Subcutaneous abdominal adipose tissue (tissue), 5 donors: Measurements from ENCODE around the gene MAP3K13.

ENCODE experiments used
- H3K27ac ChIP-seq: one replicate; pipeline ENCODE4 v1.7.0; 2013; ENCODE audit warnings: low read depth, mild to moderate bottlenecking, inconsistent platforms, low read length, moderate library complexity
- H3K27me3 ChIP-seq, 5 donors: one replicate each; pipeline ENCODE4 v1.7.0; 2013; ENCODE audit warnings: low read length in 5 of 5, inconsistent platforms in 1 of 5; ENCODE audit not compliant: control insufficient read depth in 5 of 5, insufficient read depth in 4 of 5
- H3K36me3 ChIP-seq, 5 donors: one replicate each; pipeline ENCODE4 v1.7.0; 2013; ENCODE audit warnings: low read length in 5 of 5; ENCODE audit not compliant: control insufficient read depth in 5 of 5, insufficient read depth in 5 of 5
- H3K4me1 ChIP-seq, 5 donors: one replicate each; pipeline ENCODE4 v1.7.0; 2013; ENCODE audit warnings: low read length in 5 of 5, mild to moderate bottlenecking in 3 of 5, moderate library complexity in 1 of 5; ENCODE audit not compliant: control insufficient read depth in 5 of 5, insufficient read depth in 5 of 5
- H3K4me3 ChIP-seq, 5 donors: one replicate each; pipeline ENCODE4 v1.7.0; 2013; ENCODE audit warnings: low read length in 5 of 5, low read depth in 1 of 5
- H3K9ac ChIP-seq, 5 donors: one replicate each; pipeline ENCODE4 v1.7.0; 2013; ENCODE audit warnings: low read length in 5 of 5, mild to moderate bottlenecking in 4 of 5, moderate library complexity in 3 of 5
- H3K9me3 ChIP-seq, 5 donors: one replicate each; pipeline ENCODE4 v1.7.0; 2013; ENCODE audit warnings: low read length in 5 of 5; ENCODE audit not compliant: control insufficient read depth in 5 of 5
- donor health status: healthy.
- donor health status: healthy.
- donor health status: healthy.
- donor health status: healthy.
- donor health status: healthy.

MAP3K13 gene

DNA sequence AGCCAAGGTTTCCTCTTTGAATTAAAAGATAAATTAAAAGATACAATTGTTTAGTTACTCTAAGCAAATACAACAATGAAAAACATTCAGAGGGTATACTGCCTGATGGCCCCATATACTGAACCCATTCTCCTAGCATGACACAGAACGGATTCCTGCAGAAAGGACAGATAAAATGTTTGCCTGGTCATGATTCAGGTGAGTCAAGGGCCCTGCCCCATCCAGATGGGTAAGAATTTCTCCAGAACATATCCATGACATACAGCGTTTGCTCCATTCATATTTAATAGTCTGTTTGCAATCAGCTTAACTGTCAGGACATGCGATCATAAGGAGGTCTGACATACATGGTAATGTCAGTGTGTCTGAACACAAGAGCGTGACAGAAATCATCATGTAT lies 127.3 kb downstream of the MAP3K13 start:
- Histone ChIP-seq H3K9ac (no peak overlapping the region), H3K9me3 (no peaks in the 10 kb centered on the region), H3K4me1 (no peaks in the 10 kb centered on the region), H3K27me3 (no peaks in the 10 kb centered on the region), H3K36me3 (peaks cover 36 to 79% (median 62%) of the 10 kb centered on the region in 5 donors), H3K4me3 (no peak overlapping the region), H3K27ac (no peak overlapping the region)

- Histone ChIP-seq H3K9ac (peak within 1 kb of the TSS; percentile 63 to 94 (median 92)), H3K4me1 (peaks cover 2 to 19% (median 17%) of the 10 kb centered on the region in 5 donors), H3K36me3 (peaks cover 12 to 31% (median 23%) of the 10 kb centered on the region in 5 donors), H3K27ac (peak within 1 kb of the TSS; percentile 80), H3K4me3 (peak within 1 kb of the TSS; percentile 80 to 90 (median 87)), H3K27me3 (no peaks in the 10 kb centered on the region), H3K9me3 (no peaks in the 10 kb centered on the region)
Measured at GRCh38 chr3:185498503-185499396, 135.8 kb downstream of the MAP3K13 start, which contains the start of gene TMEM41A. TSS of gene TMEM41A (minus strand) at chr3:185499035. CDS start at chr3:185498961, 74 bp downstream.

DNA sequence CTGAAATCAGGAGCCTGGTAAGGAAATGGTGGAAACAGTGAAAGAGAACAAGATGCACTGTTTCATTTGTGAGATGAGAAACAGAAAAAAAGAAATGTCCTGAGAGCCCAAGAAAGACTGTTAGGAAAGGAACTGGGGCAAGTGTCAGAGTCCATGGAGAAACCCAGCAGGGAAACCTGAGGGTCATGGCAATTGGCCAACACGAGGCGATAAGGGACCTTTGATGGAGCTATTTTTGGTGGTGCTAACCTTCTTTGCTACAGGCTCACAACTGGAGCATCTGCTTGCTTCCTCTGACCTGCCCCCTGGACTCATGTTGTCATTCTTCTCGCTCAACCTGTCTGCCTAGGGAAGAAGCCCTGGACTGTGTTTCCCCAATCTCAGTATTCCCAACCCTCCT lies 140.1 kb downstream of the MAP3K13 start:
- no peak overlapping the region for H3K4me3 ChIP-seq
- H3K9me3 ChIP-seq: no peaks in the 10 kb centered on the region
- H3K27me3 ChIP-seq: peaks cover 0 to 2% (median 0%) of the 10 kb centered on the region in 5 donors
- peaks cover 0 to 6% (median 4%) of the 10 kb centered on the region in 5 donors for H3K4me1 ChIP-seq
- no peak overlapping the region for H3K9ac ChIP-seq
- no peaks in the 10 kb centered on the region for H3K36me3 ChIP-seq
- no peak overlapping the region for H3K27ac ChIP-seq

DNA sequence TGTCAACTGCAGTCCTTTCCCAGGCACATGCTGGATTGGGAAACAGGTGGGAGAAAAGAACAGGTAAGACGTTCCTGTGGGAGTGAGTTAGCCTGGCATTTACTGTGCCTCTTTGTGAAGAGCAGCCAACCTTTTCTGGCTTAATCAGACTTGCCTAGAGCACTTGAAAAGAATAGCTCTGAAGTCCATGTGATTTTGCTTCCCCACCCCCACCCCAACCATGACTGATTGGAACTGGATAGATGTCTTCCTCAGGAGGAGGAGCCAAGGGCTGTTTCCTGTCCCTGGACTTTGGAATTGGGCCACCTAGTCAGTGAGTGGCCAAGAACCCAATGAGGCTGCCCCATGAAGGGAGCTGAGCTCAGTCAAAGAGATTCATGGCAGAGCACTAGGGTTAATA lies 140.6 kb downstream of the MAP3K13 start:
- Histone ChIP-seq H3K36me3 (no peaks in the 10 kb centered on the region), H3K4me1 (peaks cover 0 to 4% (median 3%) of the 10 kb centered on the region in 5 donors), H3K4me3 (no peak overlapping the region), H3K27ac (no peak overlapping the region), H3K27me3 (peaks cover 0 to 2% (median 0%) of the 10 kb centered on the region in 5 donors), H3K9ac (no peak overlapping the region), H3K9me3 (no peaks in the 10 kb centered on the region)

DNA sequence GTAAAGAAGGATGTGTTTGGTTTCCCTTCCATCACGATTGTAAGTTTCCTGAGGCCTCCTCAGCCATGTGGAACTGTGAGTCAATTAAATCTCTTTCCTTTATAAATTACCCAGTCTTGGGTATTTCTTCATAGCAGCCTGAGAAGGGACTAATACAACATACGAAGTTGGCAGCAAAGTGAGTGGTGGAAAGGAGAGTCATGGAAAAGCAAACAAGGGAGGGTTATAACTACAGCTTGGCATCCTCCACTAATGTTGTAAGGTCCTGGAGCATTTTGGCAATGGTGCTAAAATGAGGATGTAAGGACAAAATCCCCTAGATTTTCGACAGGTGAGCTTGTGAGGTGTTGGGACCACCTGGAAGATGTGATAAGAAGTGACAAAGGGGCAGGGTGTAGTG lies 141.7 kb downstream of the MAP3K13 start:
- no peak overlapping the region for H3K9ac ChIP-seq
- H3K27me3 ChIP-seq: peaks cover 0 to 2% (median 0%) of the 10 kb centered on the region in 5 donors
- H3K4me1 ChIP-seq: no peaks in the 10 kb centered on the region
- no peak overlapping the region for H3K4me3 ChIP-seq
- no peaks in the 10 kb centered on the region for H3K9me3 ChIP-seq
- H3K27ac ChIP-seq: no peak overlapping the region
- H3K36me3 ChIP-seq: no peaks in the 10 kb centered on the region

DNA sequence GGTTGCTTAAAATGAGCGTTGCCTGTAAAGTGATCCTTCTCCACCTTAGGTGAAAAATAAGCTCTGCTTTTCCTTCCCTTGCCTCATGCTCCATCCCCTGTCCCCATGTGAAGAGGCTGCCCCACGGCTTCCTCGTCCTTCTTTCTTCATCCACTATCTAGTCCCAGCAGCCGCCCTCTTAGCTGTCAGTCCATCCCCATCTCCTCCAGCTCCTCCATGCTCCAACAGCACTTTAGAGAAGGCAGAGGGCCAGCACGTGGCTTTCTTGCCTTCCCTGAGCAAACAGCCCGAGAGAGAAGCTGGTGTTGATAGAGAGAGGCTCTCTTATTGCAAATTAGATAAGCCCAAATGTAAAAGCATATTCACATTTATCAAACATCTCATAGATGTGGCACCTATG lies 144.9 kb downstream of the MAP3K13 start:
- no peaks in the 10 kb centered on the region for H3K9me3 ChIP-seq
- H3K9ac ChIP-seq: peak overlapping the region in 1 of 5 donors; percentile 31
- H3K4me3 ChIP-seq: no peak overlapping the region
- no peaks in the 10 kb centered on the region for H3K4me1 ChIP-seq
- H3K27ac ChIP-seq: no peak overlapping the region
- no peaks in the 10 kb centered on the region for H3K36me3 ChIP-seq
- peaks cover 0 to 2% (median 0%) of the 10 kb centered on the region in 5 donors for H3K27me3 ChIP-seq

DNA sequence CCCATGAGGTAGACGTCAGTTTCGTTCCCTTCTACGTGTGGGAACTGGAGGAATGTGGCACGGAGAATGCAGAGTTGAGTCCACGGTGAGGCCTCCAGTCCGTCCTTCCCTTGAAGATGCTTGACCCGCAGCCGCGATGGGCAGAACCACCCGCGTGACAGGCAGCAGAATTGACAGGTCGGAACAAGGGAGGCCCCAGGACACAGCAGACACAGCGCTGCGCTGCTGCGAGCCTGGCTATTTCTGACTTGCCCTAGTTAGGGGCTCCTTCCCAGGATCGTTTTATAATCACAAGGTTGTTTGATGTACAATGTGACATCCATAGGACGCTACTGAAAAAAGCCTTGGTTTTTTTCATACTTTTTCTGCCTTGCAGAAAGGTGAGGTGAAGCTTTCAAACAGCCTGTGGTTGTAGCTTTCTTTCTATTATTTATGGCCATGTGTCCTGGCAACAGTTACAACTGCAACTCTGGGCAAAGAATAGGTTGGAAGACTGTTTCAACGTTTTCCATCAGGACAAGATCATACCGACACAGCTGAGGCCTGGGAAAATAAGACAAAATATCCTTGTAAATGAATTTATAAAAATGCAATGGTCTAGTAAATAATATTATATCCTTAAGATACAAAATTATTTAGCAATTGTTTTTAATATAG lies 145.5 kb downstream of the MAP3K13 start:
- H3K27ac ChIP-seq: no peak overlapping the region

GRCh38 chr3:185511711-185512110 lies 148.8 kb downstream of the MAP3K13 start:
- Histone ChIP-seq H3K9me3 (no peaks in the 10 kb centered on the region), H3K27ac (no peak overlapping the region), H3K27me3 (peaks cover 0 to 2% (median 0%) of the 10 kb centered on the region in 5 donors), H3K4me1 (no peaks in the 10 kb centered on the region), H3K4me3 (no peak overlapping the region), H3K36me3 (no peaks in the 10 kb centered on the region), H3K9ac (no peak overlapping the region)

More for the DNA sequence above, 145.5 kb downstream of the MAP3K13 start:
- H3K36me3 ChIP-seq: no peaks in the 10 kb centered on the region
- H3K9ac ChIP-seq: peak overlapping the region in 1 of 5 donors; percentile 31
- H3K27me3 ChIP-seq: peaks cover 0 to 2% (median 0%) of the 10 kb centered on the region in 5 donors
- no peak overlapping the region for H3K4me3 ChIP-seq
- H3K4me1 ChIP-seq: no peaks in the 10 kb centered on the region
- no peaks in the 10 kb centered on the region for H3K9me3 ChIP-seq

DNA sequence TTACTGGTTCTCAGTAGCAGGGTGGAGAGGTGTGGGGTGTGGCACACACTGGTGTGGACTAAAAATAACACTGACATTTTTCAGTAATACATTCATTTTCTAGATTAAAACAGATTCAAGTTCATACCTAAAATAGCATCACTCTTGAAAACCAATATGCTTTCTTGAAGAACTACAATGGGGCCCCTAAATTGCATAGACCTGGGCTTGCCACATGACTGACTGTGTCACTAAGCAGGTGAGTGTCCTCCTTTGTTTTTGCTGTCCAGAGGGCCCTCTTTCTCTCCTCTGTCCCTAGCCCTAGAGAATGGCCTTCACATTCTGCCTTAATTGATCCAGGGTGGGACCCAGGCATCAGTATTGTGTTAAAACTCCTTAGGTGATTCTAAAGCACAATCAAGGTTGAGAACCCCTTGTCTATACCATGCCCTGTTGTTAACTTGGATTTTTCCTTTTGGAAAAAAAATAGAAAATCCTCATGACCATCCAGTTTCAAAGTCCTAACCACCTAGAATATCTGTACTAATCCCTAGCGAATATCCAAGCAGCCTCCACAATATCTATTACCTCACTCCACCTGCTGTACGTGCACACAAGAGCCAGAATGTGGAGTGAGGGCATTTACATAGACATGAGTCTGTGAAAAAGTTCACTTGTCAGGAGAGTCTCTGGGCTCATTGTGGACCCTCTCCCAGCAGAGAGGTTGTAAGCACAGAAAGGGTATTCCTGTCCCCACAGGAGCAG lies 154.6 kb downstream of the MAP3K13 start:
- no peak overlapping the region for H3K27ac ChIP-seq
- no peaks in the 10 kb centered on the region for H3K36me3 ChIP-seq
- no peaks in the 10 kb centered on the region for H3K9me3 ChIP-seq
- no peaks in the 10 kb centered on the region for H3K4me1 ChIP-seq
- H3K27me3 ChIP-seq: peaks cover 0 to 4% (median 0%) of the 10 kb centered on the region in 5 donors
- H3K4me3 ChIP-seq: no peak overlapping the region
- H3K9ac ChIP-seq: no peak overlapping the region
